Gastrocnemius medialis (tissue), 4 donors: ENCODE measurements around the gene ANO3.

Experiments used
- CTCF ChIP-seq, 5 experiments: fragments of 450-650 bp in 3 of 5; fragments of 200-600 bp in 2 of 5; sonication (generic) in 2 of 5; IDR thresholded peaks in 4 of 5; conservative IDR thresholded peaks in 1 of 5; 1 replicate in 4 of 5; 2 replicates in 1 of 5; pipeline ENCODE4 v1.5.1; 2016 to 2019; ENCODE audit warnings: antibody characterized with exemption in 5 of 5, mild to moderate bottlenecking in 3 of 5, moderate library complexity in 3 of 5
- POLR2A ChIP-seq, 2 donors: fragments of 450-650 bp; IDR thresholded peaks; one replicate each; pipeline ENCODE4 v1.6.1; 2017; ENCODE audit warnings: antibody characterized with exemption in 2 of 2, mild to moderate bottlenecking in 2 of 2, moderate library complexity in 2 of 2

- TF ChIP-seq CTCF (IDR thresholded peaks at IDR 0.05 in 4 of 5, conservative IDR thresholded peaks at IDR 0.05 in 1 of 5) (no peak), POLR2A (IDR thresholded peaks at IDR 0.05) (no peak)
Measured at GRCh38 chr11:26554455-26554854, 222.5 kb downstream of the ANO3 start.
